GM23338 (cell line): ENCODE measurements around the gene SLC28A1. TPM values are rescaled to one million over a fixed set of nuclear protein-coding genes. Genes with fewer than 3 reads are reported as not detected.

ENCODE experiments used
- ATAC-seq: fragments of 200-7000 bp; cut with Tn5 transposase; 3 replicates; pipeline ENCODE4 v1.9.1; 2020
- DNase-seq: peaks from one replicate; pipeline ENCODE4 v3.0.0-alpha.2; 2015; ENCODE audit warnings: low spot score
- H2AFZ ChIP-seq: fragments of 200-600 bp; sonication (generic); 2 replicates; pipeline ENCODE4 v1.8.0; 2016; ENCODE audit warnings: antibody characterized with exemption, mild to moderate bottlenecking, moderate library complexity
- H3F3A ChIP-seq: fragments of 200-600 bp; sonication (generic); replicated peaks from 2 replicates; pipeline ENCODE4 v1.8.0; 2017; ENCODE audit warnings: antibody characterized with exemption, mixed run types, low read depth
- H3K27ac ChIP-seq: fragments of 200-600 bp; sonication (generic); 2 replicates; pipeline ENCODE4 v1.6.1; 2016; ENCODE audit warnings: low read depth
- H3K27me3 ChIP-seq: fragments of 200-600 bp; sonication (generic); 2 replicates; pipeline ENCODE4 v1.8.0; 2016; ENCODE audit warnings: mild to moderate bottlenecking, mixed run types, moderate library complexity; ENCODE audit not compliant: insufficient read depth
- H3K36me3 ChIP-seq: fragments of 200-600 bp; sonication (generic); 2 replicates; pipeline ENCODE4 v1.8.0; 2016; ENCODE audit warnings: mild to moderate bottlenecking; ENCODE audit not compliant: insufficient read depth
- H3K4me1 ChIP-seq: fragments of 200-600 bp; sonication (generic); 2 replicates; pipeline ENCODE4 v1.8.0; 2016; ENCODE audit warnings: mild to moderate bottlenecking, moderate library complexity; ENCODE audit not compliant: insufficient read depth
- H3K4me2 ChIP-seq: fragments of 200-600 bp; sonication (generic); 2 replicates; pipeline ENCODE4 v1.7.1; 2017; ENCODE audit warnings: mixed run types
- H3K4me3 ChIP-seq: fragments of 200-600 bp; sonication (generic); 2 replicates; pipeline ENCODE4 v1.6.1; 2016; ENCODE audit warnings: mixed run types
- H3K79me2 ChIP-seq: fragments of 200-600 bp; sonication (generic); replicated peaks from 2 replicates; pipeline ENCODE4 v1.8.0; 2017; ENCODE audit warnings: mild to moderate bottlenecking; ENCODE audit not compliant: insufficient read depth
- H3K9me2 ChIP-seq: fragments of 200-600 bp; sonication (generic); 2 replicates; pipeline ENCODE4 v1.8.0; 2017; ENCODE audit not compliant: insufficient read depth
- H4K20me1 ChIP-seq: fragments of 200-600 bp; sonication (generic); replicated peaks from 2 replicates; pipeline ENCODE4 v1.8.0; 2017; ENCODE audit warnings: mild to moderate bottlenecking; ENCODE audit not compliant: insufficient read depth
- H3K27ac Mint-ChIP-seq: 2 replicates; pipeline ENCODE4 v1.8.0; 2020; ENCODE audit warnings: inconsistent platforms, mild to moderate bottlenecking, moderate library complexity, mixed read lengths
- H3K27me3 Mint-ChIP-seq: 3 replicates; pipeline ENCODE4 v1.8.0; 2022; ENCODE audit warnings: low read depth, mild to moderate bottlenecking, moderate library complexity, mixed read lengths, inconsistent platforms; ENCODE audit not compliant: insufficient read depth, poor library complexity
- H3K36me3 Mint-ChIP-seq: 3 replicates; pipeline ENCODE4 v1.8.0; 2021; ENCODE audit warnings: low read depth, mild to moderate bottlenecking, inconsistent platforms, moderate library complexity, mixed read lengths
- H3K4me1 Mint-ChIP-seq: 3 replicates; pipeline ENCODE4 v1.8.0; 2020; ENCODE audit warnings: mild to moderate bottlenecking, inconsistent platforms, mixed read lengths
- H3K4me3 Mint-ChIP-seq: 3 replicates; pipeline ENCODE4 v1.8.0; 2021; ENCODE audit warnings: moderate library complexity, mild to moderate bottlenecking, inconsistent platforms, mixed read lengths
- H3K9me3 Mint-ChIP-seq: 3 replicates; pipeline ENCODE4 v1.8.0; 2020; ENCODE audit warnings: moderate library complexity, mild to moderate bottlenecking, inconsistent platforms, mixed read lengths
- CREB1 ChIP-seq: fragments of 250-450 bp; sonication (Bioruptor Pico); IDR thresholded peaks from 2 replicates; pipeline ENCODE4 v1.5.0; 2020; ENCODE audit warnings: low read depth, mild to moderate bottlenecking, moderate library complexity
- CTCF ChIP-seq, 2 experiments: fragments of 200-600 bp in 1 of 2; sonication (generic) in 1 of 2; conservative IDR thresholded peaks; 2 replicates each; pipeline versions ENCODE4 v1.5.1 to v1.6.1; 2016 to 2017; ENCODE audit warnings: antibody characterized with exemption in 2 of 2, low read depth in 2 of 2, mild to moderate bottlenecking in 2 of 2, moderate library complexity in 1 of 2
- ETS1 ChIP-seq: IDR thresholded peaks from 2 replicates; pipeline ENCODE4 v1.6.1; 2016; ENCODE audit warnings: antibody characterized with exemption
- EZH2 ChIP-seq: fragments of 200-600 bp; sonication (generic); IDR thresholded peaks from one replicate; pipeline ENCODE4 v1.8.0; 2017; ENCODE audit warnings: antibody characterized with exemption, mild to moderate bottlenecking, low read depth; ENCODE audit not compliant: unreplicated experiment
- EZH2phosphoT487 ChIP-seq: fragments of 200-600 bp; sonication (generic); IDR thresholded peaks from one replicate; pipeline ENCODE4 v1.8.1; 2018; ENCODE audit warnings: antibody characterized with exemption; ENCODE audit not compliant: unreplicated experiment
- JUNB ChIP-seq: IDR thresholded peaks from one replicate; pipeline ENCODE4 v1.6.1; 2016; ENCODE audit warnings: antibody characterized with exemption; ENCODE audit not compliant: unreplicated experiment
- NANOG ChIP-seq: IDR thresholded peaks from 2 replicates; pipeline ENCODE4 v1.6.1; 2016; ENCODE audit warnings: antibody characterized with exemption, borderline replicate concordance
- POLR2AphosphoS5 ChIP-seq: IDR thresholded peaks from 2 replicates; pipeline ENCODE4 v1.6.1; 2016; ENCODE audit warnings: antibody characterized with exemption, low read depth
- REST ChIP-seq: IDR thresholded peaks from one replicate; pipeline ENCODE4 v1.6.1; 2018; ENCODE audit warnings: antibody characterized with exemption; ENCODE audit not compliant: unreplicated experiment
- STAT1 ChIP-seq: IDR thresholded peaks from one replicate; pipeline ENCODE4 v1.6.1; 2016; ENCODE audit warnings: antibody characterized with exemption; ENCODE audit not compliant: unreplicated experiment
- ZNF114 ChIP-seq: fragments of 250-450 bp; sonication (Bioruptor Pico); IDR thresholded peaks from 2 replicates; pipeline ENCODE4 v1.5.0; 2020; ENCODE audit warnings: mild to moderate bottlenecking, moderate library complexity
- ZNF331 ChIP-seq: fragments of 250-450 bp; sonication (Bioruptor Pico); IDR thresholded peaks from 2 replicates; pipeline ENCODE4 v1.5.0; 2020; ENCODE audit warnings: low read depth, mild to moderate bottlenecking, moderate library complexity
- ZNF462 ChIP-seq: fragments of 250-450 bp; sonication (Bioruptor Pico); IDR thresholded peaks from 2 replicates; pipeline ENCODE4 v1.5.0; 2020; ENCODE audit warnings: mild to moderate bottlenecking, moderate library complexity
- polyA plus RNA-seq: library from polyadenylated mRNA; unstranded; fragments of >200 nt; fragmentation: Nextera tagmentation; extraction: Ambion mirVana; gene quantifications from 2 replicates; pipeline ENCODE4 v1.2.1, GENCODE V29; 2016
- total RNA-seq: library from RNA; depleted of rRNA; stranded (reverse); fragments of >200 nt; shearing (Covaris generic); gene quantifications from 2 replicates; pipeline ENCODE4 v1.2.3, GENCODE V29; 2014

SLC28A1 gene
- total and polyA plus RNA-seq, 2 experiments from 2014 or later = not detected

GRCh38 chr15:84937144-84937543 is 52.7 kb downstream of the SLC28A1 start (continued):
- TF ChIP-seq EZH2 (no peak), ZNF331 (no peak), POLR2AphosphoS5 (no peak)

GRCh38 chr15:84938726-84939125 is 54.3 kb downstream of the SLC28A1 start:
- Histone ChIP-seq H3K4me3 (no peak overlapping the region), H3K27ac (no peak overlapping the region), H2AFZ (no peak overlapping the region), H3K79me2 (no peaks in the 10 kb centered on the region), H4K20me1 (no peaks in the 10 kb centered on the region), H3K27me3 (no peaks in the 10 kb centered on the region), H3K4me1 (no peaks in the 10 kb centered on the region), H3K36me3 (no peaks in the 10 kb centered on the region), H3F3A (no peaks in the 10 kb centered on the region), H3K9me2 (no peaks in the 10 kb centered on the region), H3K4me2 (no peak overlapping the region)
- no peak overlapping the region for H3K4me3 Mint-ChIP-seq
- no peak for TF ChIP-seq ETS1
- no peak for TF ChIP-seq JUNB
- no peak for TF ChIP-seq POLR2AphosphoS5
- no peak for TF ChIP-seq NANOG
- no peak for TF ChIP-seq STAT1
- TF ChIP-seq EZH2phosphoT487 = no peak
- TF ChIP-seq ZNF462 (CRISPR knock-in tag) = no peak
- no peak for TF ChIP-seq ZNF114 (CRISPR knock-in tag)
- TF ChIP-seq REST = no peak
- no peak for TF ChIP-seq CTCF (conservative IDR thresholded peaks at IDR 0.05; ENCODE audit: low read depth in 2 of 2)
- no peak for TF ChIP-seq EZH2
- no peak for TF ChIP-seq CREB1 (CRISPR knock-in tag)
- TF ChIP-seq ZNF331 = no peak
- no peak overlapping the region for H3K27ac Mint-ChIP-seq
- no peak for DNase-seq
- no peak for ATAC-seq
- H3K4me1 Mint-ChIP-seq = no peaks in the 10 kb centered on the region
- no peaks in the 10 kb centered on the region for H3K36me3 Mint-ChIP-seq
- peaks cover 2% of the 10 kb centered on the region; the same call in 1 of the 3 replicates for H3K9me3 Mint-ChIP-seq
- H3K27me3 Mint-ChIP-seq = peaks cover 8% of the 10 kb centered on the region
